GM19240 (cell line): ENCODE data around the gene ROR1.
A peak's percentile ranks its signal among the peaks of the same experiment; 100 is the strongest.

Source experiments
- DNase-seq: peaks from one replicate; pipeline ENCODE4 v3.0.0; 2011; ENCODE audit warnings: low spot score; ENCODE audit not compliant: insufficient read length

ROR1 gene

GRCh38 chr1:63906047-63906704 is 132.4 kb downstream of the ROR1 start:
- DNase-seq = no peak

- no peak for DNase-seq
These were observed 133.2 kb downstream of the ROR1 start for GRCh38 chr1:63907051-63907450.

GRCh38 chr1:63908016-63908415 is 134.2 kb downstream of the ROR1 start:
- DNase-seq = no peak

- DNase-seq = no peak
These were observed 135.7 kb downstream of the ROR1 start for GRCh38 chr1:63909526-63909925.

- DNase-seq = no peak
These were observed 137.2 kb downstream of the ROR1 start for GRCh38 chr1:63911049-63911448.

GRCh38 chr1:63912643-63913042 is 138.8 kb downstream of the ROR1 start:
- DNase-seq = no peak

- DNase-seq = no peak
These were observed 139.7 kb downstream of the ROR1 start for GRCh38 chr1:63913533-63913932.

GRCh38 chr1:63914241-63914640 is 140.4 kb downstream of the ROR1 start:
- no peak for DNase-seq

- no peak for DNase-seq
These were observed 140.9 kb downstream of the ROR1 start for GRCh38 chr1:63914706-63915105.

- peak; percentile 10 for DNase-seq
These were observed 141.3 kb downstream of the ROR1 start for GRCh38 chr1:63915121-63915520.

GRCh38 chr1:63916485-63917360 is 142.9 kb downstream of the ROR1 start:
- no peak for DNase-seq

- no peak for DNase-seq
These were observed 144.0 kb downstream of the ROR1 start for GRCh38 chr1:63917571-63918417.

- DNase-seq = no peak
These were observed 144.7 kb downstream of the ROR1 start for GRCh38 chr1:63918418-63918945.

- no peak for DNase-seq
These were observed 146.6 kb downstream of the ROR1 start for GRCh38 chr1:63920154-63921117.

GRCh38 chr1:63921359-63921758 is 147.5 kb downstream of the ROR1 start:
- DNase-seq = no peak

- DNase-seq = no peak
These were observed 148.0 kb downstream of the ROR1 start for GRCh38 chr1:63921802-63922201.

- no peak for DNase-seq
These were observed 149.0 kb downstream of the ROR1 start for GRCh38 chr1:63922848-63923247.

GRCh38 chr1:63923302-63923701 is 149.5 kb downstream of the ROR1 start:
- DNase-seq = no peak

GRCh38 chr1:63924600-63924999 is 150.8 kb downstream of the ROR1 start:
- DNase-seq = no peak
